ENCODE results near the gene ATP8B4.

- TF ChIP-seq CTCF (IDR thresholded peaks at IDR 0.05; ENCODE audit: insufficient read depth, low read length, poor library complexity, severe bottlenecking), result no peak
- TF ChIP-seq EZH2phosphoT487 (conservative IDR thresholded peaks at IDR 0.05; ENCODE audit: low read length), result no peak
Measured at GRCh38 chr15:50050986-50051743, 67.9 kb downstream of the ATP8B4 start.

Data from SU-DHL-6 (cell line).